HepG2 (cell line): ENCODE measurements around the gene IGDCC3.

Source experiments
- KAT7 ChIP-seq: IDR thresholded peaks from 2 replicates; pipeline ENCODE4 v1.6.1; 2018; ENCODE audit warnings: borderline replicate concordance, missing compliant biosample characterization
- MED8 ChIP-seq: sonication (generic); formaldehyde crosslinking; IDR thresholded peaks from 2 replicates; pipeline ENCODE4 v1.8.1; 2023; ENCODE audit warnings: mild to moderate bottlenecking, missing genetic modification reagents; ENCODE audit not compliant: insufficient replicate concordance
- PHB2 ChIP-seq: fragments of 450-650 bp; IDR thresholded peaks from 2 replicates; pipeline ENCODE4 v1.6.1; 2018; ENCODE audit not compliant: partially characterized antibody
- PHF8 ChIP-seq: sonication (generic); formaldehyde crosslinking; IDR thresholded peaks from 2 replicates; pipeline ENCODE4 v1.5.0; 2020; ENCODE audit warnings: missing genetic modification reagents
- POLR2A ChIP-seq, 2 experiments: IDR thresholded peaks; 2 replicates each; pipeline ENCODE4 v1.6.1; 2011; ENCODE audit warnings: low read depth in 2 of 2, low read length in 2 of 2, mild to moderate bottlenecking in 1 of 2, moderate library complexity in 1 of 2; ENCODE audit not compliant: insufficient read depth in 1 of 2
- TF ChIP-seq, protein P1 (sequence below): sonication (generic); formaldehyde crosslinking; IDR thresholded peaks from 2 replicates; pipeline ENCODE4 v1.4.0; 2020; ENCODE audit warnings: low read depth, mild to moderate bottlenecking, missing genetic modification reagents
- TF ChIP-seq, protein P2 (sequence below): sonication (generic); formaldehyde crosslinking; IDR thresholded peaks from 2 replicates; pipeline ENCODE4 v1.5.1; 2020; ENCODE audit warnings: mild to moderate bottlenecking, missing genetic modification reagents
- TF ChIP-seq, protein P3 (sequence below): sonication (generic); formaldehyde crosslinking; IDR thresholded peaks from 2 replicates; pipeline ENCODE4 v1.8.1; 2022; ENCODE audit warnings: low read depth, mild to moderate bottlenecking, missing genetic modification reagents

DNA sequence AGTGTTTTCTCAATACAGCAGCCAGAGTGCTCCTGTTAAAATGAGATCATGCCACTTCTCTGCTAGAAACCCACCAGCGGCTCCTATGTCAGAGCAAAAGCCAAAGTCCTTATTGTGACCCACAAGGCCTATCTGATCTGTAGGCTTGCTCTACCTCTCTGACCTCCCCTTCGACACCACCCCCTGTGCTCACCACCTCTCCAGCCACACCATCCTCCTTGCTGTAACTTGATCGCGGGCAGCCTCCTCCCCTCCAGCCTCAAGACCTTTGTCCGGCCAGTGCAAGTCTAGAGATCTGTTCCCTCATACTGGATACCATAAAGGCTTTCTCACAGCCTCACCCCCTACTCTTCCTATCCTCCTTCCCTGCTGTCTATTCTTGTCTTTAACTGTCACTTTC is 46.9 kb upstream of the IGDCC3 start:
- TF ChIP-seq POLR2A (IDR thresholded peaks at IDR 0.05; ENCODE audit: insufficient read depth in 1 of 2, low read depth in 2 of 2, low read length in 2 of 2) (no peak), KAT7 (CRISPR knock-in tag) (no peak), MED8 (CRISPR knock-in tag) (no peak), PHF8 (CRISPR knock-in tag) (no peak), PHB2 (no peak)
- TF ChIP-seq, protein P1, sequence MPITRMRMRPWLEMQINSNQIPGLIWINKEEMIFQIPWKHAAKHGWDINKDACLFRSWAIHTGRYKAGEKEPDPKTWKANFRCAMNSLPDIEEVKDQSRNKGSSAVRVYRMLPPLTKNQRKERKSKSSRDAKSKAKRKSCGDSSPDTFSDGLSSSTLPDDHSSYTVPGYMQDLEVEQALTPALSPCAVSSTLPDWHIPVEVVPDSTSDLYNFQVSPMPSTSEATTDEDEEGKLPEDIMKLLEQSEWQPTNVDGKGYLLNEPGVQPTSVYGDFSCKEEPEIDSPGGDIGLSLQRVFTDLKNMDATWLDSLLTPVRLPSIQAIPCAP (CRISPR knock-in tag) = no peak
- TF ChIP-seq, protein P2, sequence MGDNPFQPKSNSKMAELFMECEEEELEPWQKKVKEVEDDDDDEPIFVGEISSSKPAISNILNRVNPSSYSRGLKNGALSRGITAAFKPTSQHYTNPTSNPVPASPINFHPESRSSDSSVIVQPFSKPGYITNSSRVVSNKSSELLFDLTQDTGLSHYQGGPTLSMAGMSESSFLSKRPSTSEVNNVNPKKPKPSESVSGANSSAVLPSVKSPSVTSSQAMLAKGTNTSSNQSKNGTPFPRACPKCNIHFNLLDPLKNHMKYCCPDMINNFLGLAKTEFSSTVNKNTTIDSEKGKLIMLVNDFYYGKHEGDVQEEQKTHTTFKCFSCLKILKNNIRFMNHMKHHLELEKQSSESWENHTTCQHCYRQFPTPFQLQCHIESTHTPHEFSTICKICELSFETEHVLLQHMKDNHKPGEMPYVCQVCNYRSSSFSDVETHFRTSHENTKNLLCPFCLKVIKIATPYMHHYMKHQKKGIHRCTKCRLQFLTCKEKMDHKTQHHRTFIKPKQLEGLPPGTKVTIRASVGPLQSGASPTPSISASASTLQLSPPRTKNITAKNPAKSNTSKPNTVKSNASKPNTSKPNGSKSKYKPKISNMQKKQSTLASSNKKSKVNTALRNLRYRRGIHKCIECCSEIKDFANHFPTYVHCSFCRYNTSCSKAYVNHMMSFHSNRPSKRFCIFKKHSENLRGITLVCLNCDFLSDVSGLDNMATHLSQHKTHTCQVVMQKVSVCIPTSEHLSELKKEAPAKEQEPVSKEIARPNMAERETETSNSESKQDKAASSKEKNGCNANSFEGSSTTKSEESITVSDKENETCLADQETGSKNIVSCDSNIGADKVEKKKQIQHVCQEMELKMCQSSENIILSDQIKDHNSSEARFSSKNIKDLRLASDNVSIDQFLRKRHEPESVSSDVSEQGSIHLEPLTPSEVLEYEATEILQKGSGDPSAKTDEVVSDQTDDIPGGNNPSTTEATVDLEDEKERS (CRISPR knock-in tag) = no peak
- TF ChIP-seq, protein P3, sequence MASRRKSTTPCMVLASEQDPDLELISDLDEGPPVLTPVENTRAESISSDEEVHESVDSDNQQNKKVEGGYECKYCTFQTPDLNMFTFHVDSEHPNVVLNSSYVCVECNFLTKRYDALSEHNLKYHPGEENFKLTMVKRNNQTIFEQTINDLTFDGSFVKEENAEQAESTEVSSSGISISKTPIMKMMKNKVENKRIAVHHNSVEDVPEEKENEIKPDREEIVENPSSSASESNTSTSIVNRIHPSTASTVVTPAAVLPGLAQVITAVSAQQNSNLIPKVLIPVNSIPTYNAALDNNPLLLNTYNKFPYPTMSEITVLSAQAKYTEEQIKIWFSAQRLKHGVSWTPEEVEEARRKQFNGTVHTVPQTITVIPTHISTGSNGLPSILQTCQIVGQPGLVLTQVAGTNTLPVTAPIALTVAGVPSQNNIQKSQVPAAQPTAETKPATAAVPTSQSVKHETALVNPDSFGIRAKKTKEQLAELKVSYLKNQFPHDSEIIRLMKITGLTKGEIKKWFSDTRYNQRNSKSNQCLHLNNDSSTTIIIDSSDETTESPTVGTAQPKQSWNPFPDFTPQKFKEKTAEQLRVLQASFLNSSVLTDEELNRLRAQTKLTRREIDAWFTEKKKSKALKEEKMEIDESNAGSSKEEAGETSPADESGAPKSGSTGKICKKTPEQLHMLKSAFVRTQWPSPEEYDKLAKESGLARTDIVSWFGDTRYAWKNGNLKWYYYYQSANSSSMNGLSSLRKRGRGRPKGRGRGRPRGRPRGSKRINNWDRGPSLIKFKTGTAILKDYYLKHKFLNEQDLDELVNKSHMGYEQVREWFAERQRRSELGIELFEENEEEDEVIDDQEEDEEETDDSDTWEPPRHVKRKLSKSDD = no peak
